CD14-positive monocyte (primary cell): ENCODE measurements around the gene ZBTB1. TPM values are rescaled to one million over a fixed set of nuclear protein-coding genes. Genes with fewer than 3 reads are reported as not detected.

Experiments used
- DNase-seq, 3 donors: peaks; one replicate each; pipeline ENCODE4 v3.0.0-alpha.2; 2011 to 2022
- H2AFZ ChIP-seq: 2 replicates; pipeline ENCODE4 v1.6.0; 2012; ENCODE audit warnings: mild to moderate bottlenecking, low read depth, low read length, inconsistent platforms; ENCODE audit not compliant: insufficient read depth, poor library complexity, severe bottlenecking
- H3K27ac ChIP-seq, 2 donors: 1 replicate in 1 of 2; 2 replicates in 1 of 2; pipeline ENCODE4 v1.5.1; 2012 to 2013; ENCODE audit warnings: low read length in 2 of 2, control low read depth in 1 of 2, inconsistent platforms in 1 of 2, low read depth in 1 of 2, mild to moderate bottlenecking in 1 of 2
- H3K27me3 ChIP-seq, 2 donors: one replicate each; pipeline versions ENCODE4 v1.6.0 to v1.6.1; 2011 to 2013; ENCODE audit warnings: low read length in 2 of 2; ENCODE audit not compliant: control insufficient read depth in 2 of 2, insufficient read depth in 2 of 2
- H3K36me3 ChIP-seq, 2 donors: replicated peaks in 1 of 2; 1 replicate in 1 of 2; 2 replicates in 1 of 2; pipeline versions ENCODE4 v1.5.1 to v1.6.1; 2012 to 2013; ENCODE audit warnings: low read length in 2 of 2, control low read depth in 1 of 2, inconsistent platforms in 1 of 2, mild to moderate bottlenecking in 1 of 2; ENCODE audit not compliant: insufficient read depth in 2 of 2, control insufficient read depth in 1 of 2
- H3K4me1 ChIP-seq, 2 donors: 1 replicate in 1 of 2; 2 replicates in 1 of 2; pipeline versions ENCODE4 v1.5.1 to v1.6.1; 2012 to 2013; ENCODE audit warnings: low read length in 2 of 2, control low read depth in 1 of 2, inconsistent platforms in 1 of 2, mild to moderate bottlenecking in 1 of 2, moderate library complexity in 1 of 2; ENCODE audit not compliant: insufficient read depth in 2 of 2, control insufficient read depth in 1 of 2
- H3K4me2 ChIP-seq: replicated peaks from 2 replicates; pipeline ENCODE3; 2012; ENCODE audit warnings: low read length, moderate library complexity, mild to moderate bottlenecking; ENCODE audit not compliant: poor library complexity, severe bottlenecking; ENCODE audit errors: extremely low read depth
- H3K4me3 ChIP-seq, 3 experiments: fragments of 200-600 bp in 1 of 3; sonication (generic) in 1 of 3; replicated peaks in 1 of 3; 1 replicate in 2 of 3; 2 replicates in 1 of 3; pipeline ENCODE4 v1.5.1; 2011 to 2013; ENCODE audit warnings: low read length in 3 of 3, mild to moderate bottlenecking in 3 of 3, control low read depth in 2 of 3, low read depth in 2 of 3, inconsistent platforms in 1 of 3, moderate library complexity in 1 of 3
- H3K79me2 ChIP-seq: 2 replicates; pipeline ENCODE4 v1.6.0; 2012; ENCODE audit warnings: mild to moderate bottlenecking, control low read depth, inconsistent platforms, low read length, moderate library complexity; ENCODE audit not compliant: insufficient read depth
- H3K9ac ChIP-seq: 2 replicates; pipeline ENCODE4 v1.6.0; 2017; ENCODE audit warnings: low read length, mild to moderate bottlenecking; ENCODE audit not compliant: insufficient read depth, poor library complexity, severe bottlenecking
- H3K9me3 ChIP-seq, 2 donors: replicated peaks in 1 of 2; 1 replicate in 1 of 2; 2 replicates in 1 of 2; pipeline versions ENCODE4 v1.5.1 to v1.6.1; 2012 to 2013; ENCODE audit warnings: low read length in 2 of 2, control low read depth in 1 of 2; ENCODE audit not compliant: control insufficient read depth in 1 of 2, insufficient read depth in 1 of 2
- H4K20me1 ChIP-seq: 2 replicates; pipeline ENCODE4 v1.6.0; 2012; ENCODE audit warnings: mild to moderate bottlenecking, low read length, control low read depth, moderate library complexity; ENCODE audit not compliant: insufficient read depth
- H3K27ac Mint-ChIP-seq, 7 donors: one replicate each; pipeline ENCODE4 v1.8.0; 2020; ENCODE audit warnings: mild to moderate bottlenecking in 7 of 7, mixed read lengths in 7 of 7, moderate library complexity in 6 of 7, inconsistent platforms in 2 of 7
- H3K27me3 Mint-ChIP-seq, 3 donors: one replicate each; pipeline ENCODE4 v1.8.0; 2021 to 2022; ENCODE audit warnings: low read depth in 3 of 3, mild to moderate bottlenecking in 3 of 3, mixed read lengths in 3 of 3, moderate library complexity in 3 of 3, inconsistent platforms in 1 of 3
- H3K36me3 Mint-ChIP-seq, 2 donors: one replicate each; pipeline ENCODE4 v1.8.0; 2020; ENCODE audit warnings: mixed read lengths in 2 of 2, inconsistent platforms in 1 of 2, mild to moderate bottlenecking in 1 of 2
- H3K4me1 Mint-ChIP-seq: one replicate; pipeline ENCODE4 v1.8.0; 2020; ENCODE audit warnings: mild to moderate bottlenecking, mixed read lengths
- H3K4me3 Mint-ChIP-seq, 2 donors: one replicate each; pipeline ENCODE4 v1.8.0; 2020; ENCODE audit warnings: mild to moderate bottlenecking in 2 of 2, mixed read lengths in 2 of 2, moderate library complexity in 1 of 2
- H3K9me3 Mint-ChIP-seq, 7 donors: one replicate each; pipeline ENCODE4 v1.8.0; 2020 to 2022; ENCODE audit warnings: mixed read lengths in 7 of 7, mild to moderate bottlenecking in 6 of 7, moderate library complexity in 6 of 7, inconsistent platforms in 2 of 7
- WGBS: methylation state at CpG from one replicate; pipeline ENCODE4 v1.1.5; 2013; ENCODE audit warnings: missing lambda C conversion rate; ENCODE audit not compliant: insufficient coverage; 5-methylcytosine and 5-hydroxymethylcytosine counted together
- intact Hi-C, 2 donors: fragments of 100-400 bp; cut with micrococcal nuclease; formaldehyde crosslinking; loops; one replicate each; pipeline versions ENCODE4 v1.15.0 to v1.15.1; 2023
- polyA plus RNA-seq, 3 donors: library from polyadenylated mRNA; depleted of rRNA in 1 of 3; unstranded in 2 of 3; stranded (reverse) in 1 of 3; fragments of 300-500 nt in 2 of 3; fragments of >200 nt in 1 of 3; fragmentation: Illumina TruSeq in 2 of 3; gene quantifications; 1 replicate in 2 of 3; 2 replicates in 1 of 3; pipeline ENCODE4 v1.2.3, GENCODE V29; 2012 to 2021
- TF ChIP-seq, protein P1 (sequence below): fragments of 200-600 bp; IDR thresholded peaks from one replicate; pipeline ENCODE4 v1.8.0; 2022; ENCODE audit warnings: antibody characterized with exemption, mild to moderate bottlenecking

The ZBTB1 gene
- polyA plus RNA-seq, 3 donors = 27.7 to 45.4 (median 33.4) TPM

- peaks cover 16 to 18% of the 10 kb centered on the region in 2 donors for H3K36me3 Mint-ChIP-seq
- peaks cover 51 to 71% (median 57%) of the 10 kb centered on the region in 3 donors for H3K27me3 Mint-ChIP-seq
These were observed 35.9 kb downstream of the ZBTB1 start, which contains the start of gene HSPA2 for GRCh38 chr14:64540208-64541202. HSPA2 (plus strand) TSS chr14:64540741; CDS start chr14:64540850, 109 bp downstream.

More at GRCh38 chr14:64540208-64541202, 35.9 kb downstream of the ZBTB1 start, which contains the start of gene HSPA2:
- peaks cover 17 to 24% of the 10 kb centered on the region in 2 donors for H3K9me3 ChIP-seq
- Mint-ChIP-seq H3K4me1 (peaks cover 35% of the 10 kb centered on the region), H3K27ac (peak within 1 kb of the TSS; percentile 67 to 93 (median 80)), H3K9me3 (peaks cover 20 to 39% (median 25%) of the 10 kb centered on the region in 7 donors), H3K4me3 (peak within 1 kb of the TSS; percentile 97 to 99)
- TF ChIP-seq, protein P1, sequence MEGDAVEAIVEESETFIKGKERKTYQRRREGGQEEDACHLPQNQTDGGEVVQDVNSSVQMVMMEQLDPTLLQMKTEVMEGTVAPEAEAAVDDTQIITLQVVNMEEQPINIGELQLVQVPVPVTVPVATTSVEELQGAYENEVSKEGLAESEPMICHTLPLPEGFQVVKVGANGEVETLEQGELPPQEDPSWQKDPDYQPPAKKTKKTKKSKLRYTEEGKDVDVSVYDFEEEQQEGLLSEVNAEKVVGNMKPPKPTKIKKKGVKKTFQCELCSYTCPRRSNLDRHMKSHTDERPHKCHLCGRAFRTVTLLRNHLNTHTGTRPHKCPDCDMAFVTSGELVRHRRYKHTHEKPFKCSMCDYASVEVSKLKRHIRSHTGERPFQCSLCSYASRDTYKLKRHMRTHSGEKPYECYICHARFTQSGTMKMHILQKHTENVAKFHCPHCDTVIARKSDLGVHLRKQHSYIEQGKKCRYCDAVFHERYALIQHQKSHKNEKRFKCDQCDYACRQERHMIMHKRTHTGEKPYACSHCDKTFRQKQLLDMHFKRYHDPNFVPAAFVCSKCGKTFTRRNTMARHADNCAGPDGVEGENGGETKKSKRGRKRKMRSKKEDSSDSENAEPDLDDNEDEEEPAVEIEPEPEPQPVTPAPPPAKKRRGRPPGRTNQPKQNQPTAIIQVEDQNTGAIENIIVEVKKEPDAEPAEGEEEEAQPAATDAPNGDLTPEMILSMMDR = peak; percentile 69
- H4K20me1 ChIP-seq = no peaks in the 10 kb centered on the region
- DNase-seq = peak; percentile 97 to 98 (median 97)
- WGBS = 5% methylated on average over 78 of the region's 79 CpGs
- peaks cover 41 to 55% of the 10 kb centered on the region in 2 donors for H3K27me3 ChIP-seq
- no peak within 1 kb of the TSS for H3K27ac ChIP-seq
- peaks cover 27 to 33% of the 10 kb centered on the region in 2 donors for H3K4me1 ChIP-seq
- H2AFZ ChIP-seq = peak within 1 kb of the TSS; percentile 83
- H3K4me3 ChIP-seq = peak within 1 kb of the TSS; percentile 42 to 86 (median 67)
- peak within 1 kb of the TSS; percentile 24 for H3K9ac ChIP-seq
- H3K4me2 ChIP-seq = peak within 1 kb of the TSS; percentile 92
- H3K36me3 ChIP-seq = no peaks in the 10 kb centered on the region
- no peaks in the 10 kb centered on the region for H3K79me2 ChIP-seq
- intact Hi-C loops = loop anchor here (5.0 to 10.0 kb wide), 3 partner anchors 33 to 444 kb away; partner anchors contain the start of gene FNTB (in 1 of the 2)
